ENCODE measurements around the gene MYZAP.

- TF ChIP-seq CTCF (conservative IDR thresholded peaks at IDR 0.05), result no peak
- TF ChIP-seq EZH2 (IDR thresholded peaks at IDR 0.05; ENCODE audit: low read depth), result no peak
Observed at GRCh38 chr15:57685306-57686095, 93.8 kb downstream of the MYZAP start.

Measured in PC-9 (cell line).